Adrenal gland (tissue), 12 donors: ENCODE measurements around the gene AFAP1L2. TPM values are rescaled to one million over a fixed set of nuclear protein-coding genes. Genes with fewer than 3 reads are reported as not detected.
A peak's percentile ranks its signal among the peaks of the same experiment; 100 is the strongest.

Experiments used
- DNase-seq, 7 donors: peaks; one replicate each; pipeline ENCODE4 v3.0.0-alpha.2; 2019 to 2020
- H3K27ac ChIP-seq, 5 donors: fragments of 200-600 bp; sonication (generic) in 4 of 5; 1 replicate in 3 of 5; 2 replicates in 2 of 5; pipeline versions ENCODE4 v1.5.1 to v1.8.0; 2016 to 2020; ENCODE audit warnings: mild to moderate bottlenecking in 1 of 5
- H3K27me3 ChIP-seq: fragments of 200-600 bp; 2 replicates; pipeline ENCODE4 v1.8.0; 2021
- H3K36me3 ChIP-seq, 2 donors: fragments of 200-600 bp; replicated peaks in 1 of 2; 1 replicate in 1 of 2; 2 replicates in 1 of 2; pipeline versions ENCODE4 v1.5.1 to v1.8.0; 2018 to 2022
- H3K4me1 ChIP-seq, 2 donors: fragments of 200-600 bp; replicated peaks in 1 of 2; 1 replicate in 1 of 2; 2 replicates in 1 of 2; pipeline versions ENCODE4 v1.5.1 to v1.8.0; 2018 to 2021
- H3K4me3 ChIP-seq, 4 donors: fragments of 200-600 bp; sonication (generic) in 3 of 4; one replicate each; pipeline ENCODE4 v1.5.1; 2016 to 2018
- H3K9me3 ChIP-seq, 3 donors: fragments of 200-600 bp; sonication (generic) in 1 of 3; replicated peaks in 1 of 3; 1 replicate in 2 of 3; 2 replicates in 1 of 3; pipeline versions ENCODE4 v1.5.1 to v1.8.0; 2016 to 2021
- CTCF ChIP-seq, 6 experiments: fragments of 450-650 bp in 4 of 6; fragments of 200-600 bp in 2 of 6; sonication (generic) in 1 of 6; IDR thresholded peaks; 1 replicate in 5 of 6; 2 replicates in 1 of 6; pipeline versions ENCODE4 v1.5.1 to v1.8.0; 2016 to 2021; ENCODE audit warnings: antibody characterized with exemption in 6 of 6, mild to moderate bottlenecking in 2 of 6, moderate library complexity in 1 of 6
- POLR2A ChIP-seq, 2 donors: fragments of 450-650 bp; IDR thresholded peaks; one replicate each; pipeline ENCODE4 v1.6.1; 2017; ENCODE audit warnings: antibody characterized with exemption in 2 of 2, mild to moderate bottlenecking in 2 of 2, moderate library complexity in 1 of 2
- WGBS, 4 donors: extraction: QIAGEN DNeasy Blood & Tissue Kit in 2 of 4; methylation state at CpG; one replicate each; pipeline versions ENCODE4 v1.1.5 to v1.1.7; 2013 to 2017; 5-methylcytosine and 5-hydroxymethylcytosine counted together
- intact Hi-C, 2 donors: fragments of 100-400 bp; cut with DNase I; formaldehyde crosslinking; loops; one replicate each; pipeline versions ENCODE4 v1.14.1 to v1.15.0; 2022 to 2023
- polyA plus RNA-seq, 3 donors: library from polyadenylated mRNA; stranded (reverse); fragments of 200-250 nt in 2 of 3; fragments of 350-450 nt in 1 of 3; fragmentation: Illumina TruSeq in 1 of 3; extraction: RNeasy Lipid Tissue Mini Kit (QIAGEN cat#74804) in 1 of 3; gene quantifications; one replicate each; pipeline ENCODE4 v1.2.3, GENCODE V29; 2013 to 2014
- total RNA-seq, 9 donors: library from RNA; depleted of rRNA in 4 of 9; stranded (reverse); fragments of >200 nt in 4 of 9; fragments of 120-200 nt in 1 of 9; fragmentation: NEBNext Ultra II Directional in 1 of 9; extraction: Animal tissue kit (Norgen Biotek cat#: 25700) in 1 of 9; gene quantifications; one replicate each; pipeline versions ENCODE4 v1.1.0 to v1.2.4, GENCODE V29; 2013 to 2023
- donor health status: healthy with polysubstance abuse.
- donor health status: Bipolar disorder and iron deficiency.
- donor health status: DM: yes; HTN: yes; CAD: no.
- donor health status: DM: no; HTN: no; CAD: no.
- donor health status: DM: no; HTN: no; CAD: no.
- donor health status: DM: yes; HTN: yes; CAD: no.

Gene AFAP1L2
- total and polyA plus RNA-seq, 12 donors, result 1.4 to 9.4 (median 3.7) TPM

GRCh38 chr10:114319406-114320248 is 84.7 kb downstream of the AFAP1L2 start:
- TF ChIP-seq POLR2A (IDR thresholded peaks at IDR 0.05), result no peak
- no peak for TF ChIP-seq CTCF (IDR thresholded peaks at IDR 0.05)
- 76 to 85% (median 84%) methylated on average over 18 of the region's 18 CpGs for WGBS, 4 donors
- Histone ChIP-seq H3K36me3 (no peaks in the 10 kb centered on the region), H3K27me3 (no peaks in the 10 kb centered on the region), H3K4me1 (no peaks in the 10 kb centered on the region), H3K9me3 (no peaks in the 10 kb centered on the region), H3K4me3 (no peak overlapping the region), H3K27ac (no peak overlapping the region)
- intact Hi-C loops, result no loop called here
- DNase-seq, result no peak

- TF ChIP-seq CTCF (IDR thresholded peaks at IDR 0.05), result no peak
- TF ChIP-seq POLR2A (IDR thresholded peaks at IDR 0.05), result no peak
- no peaks in the 10 kb centered on the region for H3K27me3 ChIP-seq
- no peaks in the 10 kb centered on the region for H3K9me3 ChIP-seq
- no peak overlapping the region for H3K27ac ChIP-seq
- no peak overlapping the region for H3K4me3 ChIP-seq
- intact Hi-C loops, result no loop called here
- DNase-seq, result no peak
- no peaks in the 10 kb centered on the region for H3K4me1 ChIP-seq
- 66 to 71% (median 68%) methylated on average over 5 of the region's 5 CpGs for WGBS, 4 donors
- no peaks in the 10 kb centered on the region for H3K36me3 ChIP-seq
Observed at GRCh38 chr10:114316744-114317143, 87.6 kb downstream of the AFAP1L2 start.

GRCh38 chr10:114315566-114316420 is 88.5 kb downstream of the AFAP1L2 start:
- H3K9me3 ChIP-seq, result no peaks in the 10 kb centered on the region
- 68 to 92% (median 85%) methylated on average over 7 to 22 of the region's 22 CpGs for WGBS, 4 donors
- H3K36me3 ChIP-seq, result no peaks in the 10 kb centered on the region
- no peak overlapping the region for H3K27ac ChIP-seq
- TF ChIP-seq POLR2A (IDR thresholded peaks at IDR 0.05), result no peak
- no peak for TF ChIP-seq CTCF (IDR thresholded peaks at IDR 0.05)
- no peaks in the 10 kb centered on the region for H3K27me3 ChIP-seq
- no peak overlapping the region for H3K4me3 ChIP-seq
- H3K4me1 ChIP-seq, result no peaks in the 10 kb centered on the region
- intact Hi-C loops, result no loop called here
- DNase-seq, result peak in 1 of 7 donors; percentile 9

- no peak for DNase-seq
- intact Hi-C loops, result no loop called here
- WGBS, 4 donors, result 83 to 96% (median 91%) methylated on average over 9 to 11 of the region's 11 CpGs
Observed at GRCh38 chr10:114313866-114314265, 90.4 kb downstream of the AFAP1L2 start.

More at GRCh38 chr10:114313866-114314265, 90.4 kb downstream of the AFAP1L2 start:
- no peak overlapping the region for H3K4me3 ChIP-seq
- no peaks in the 10 kb centered on the region for H3K9me3 ChIP-seq
- TF ChIP-seq CTCF (IDR thresholded peaks at IDR 0.05) (no peak), POLR2A (IDR thresholded peaks at IDR 0.05) (no peak)
- H3K27me3 ChIP-seq, result no peaks in the 10 kb centered on the region
- H3K4me1 ChIP-seq, result no peaks in the 10 kb centered on the region
- H3K27ac ChIP-seq, result no peak overlapping the region
- H3K36me3 ChIP-seq, result no peaks in the 10 kb centered on the region
